ENCODE measurements around the gene TDRD7. TPM values are rescaled to one million over a fixed set of nuclear protein-coding genes. Genes with fewer than 3 reads are reported as not detected.

Gene TDRD7
- total and polyA plus RNA-seq, 9 of the 15 experiments (the other 6 are each of a cell fraction or from before 2014, with no cell fraction given): 2.2 to 7.7 (median 5.2) TPM

- TF ChIP-seq GATA2 (CRISPR knock-in tag; IDR thresholded peaks at IDR 0.05) (no peak), ZFPM2 (CRISPR knock-in tag; IDR thresholded peaks at IDR 0.05) (no peak), MTF1 (CRISPR knock-in tag; IDR thresholded peaks at IDR 0.05; ENCODE audit: borderline replicate concordance) (no peak)
Measured at GRCh38 chr9:97373331-97373730, 38.6 kb upstream of the TDRD7 start (continued).

DNA sequence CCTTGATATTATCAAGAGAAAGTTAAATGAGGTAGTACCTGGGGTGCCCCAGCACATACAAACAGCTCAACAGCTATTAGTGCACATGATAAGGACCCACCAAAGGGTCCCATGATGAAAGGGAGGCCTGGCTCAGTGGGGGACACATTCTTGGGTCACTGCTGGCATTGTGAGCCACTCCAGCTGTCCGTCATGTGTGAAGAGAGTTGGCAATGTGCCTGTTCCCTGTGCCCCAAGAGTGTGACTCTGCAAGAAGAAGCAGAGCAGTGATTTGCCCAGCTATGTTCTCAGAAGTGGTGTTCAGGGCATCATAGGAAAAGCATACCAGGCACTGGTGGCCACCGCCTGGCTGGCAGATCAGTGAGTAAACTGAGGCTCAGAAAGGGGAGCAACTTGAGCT, 37.1 kb upstream of the TDRD7 start:
- intact Hi-C loops (cut with micrococcal nuclease) (no loop called here), in situ Hi-C loops (cut with MboI) (no loop called here)
- POLR2A ChIA-PET: interaction anchor here (0.6 to 1.6 kb wide), 4 partner anchors 10 to 545 kb away, joined by 3 to 6 read pairs (median 4); no protein-coding TSS in a partner anchor
- Histone ChIP-seq H3K4me2 (ENCODE audit: insufficient read depth, low read length) (no peak overlapping the region), H3K79me2 (ENCODE audit: control insufficient read depth, insufficient read depth, low read length) (no peaks in the 10 kb centered on the region), H3K9me3 (replicated peaks; ENCODE audit: control insufficient read depth, insufficient read depth, low read depth, low read length) (no peaks in the 10 kb centered on the region), H3K27me3 (ENCODE audit: control insufficient read depth in 2 of 2, insufficient read depth in 2 of 2, low read length in 2 of 2) (no peaks in the 10 kb centered on the region), H4K20me1 (replicated peaks; ENCODE audit: control insufficient read depth, insufficient read depth, low read length) (no peaks in the 10 kb centered on the region), H3K9ac (ENCODE audit: insufficient read depth in 1 of 2, low read depth in 2 of 2, low read length in 2 of 2) (no peak overlapping the region), H2AFZ (ENCODE audit: low read depth, low read length) (no peak overlapping the region), H3K4me3 (no peak overlapping the region), H3K9me1 (ENCODE audit: control insufficient read depth, insufficient read depth, low read length) (no peaks in the 10 kb centered on the region), H3K4me1 (replicated peaks in 1 of 2; ENCODE audit: control insufficient read depth in 2 of 2, insufficient read depth in 2 of 2, low read length in 2 of 2) (no peaks in the 10 kb centered on the region), H3K27ac (ENCODE audit: extremely low read depth, low read depth, low read length) (no peak overlapping the region), H3K36me3 (ENCODE audit: control insufficient read depth, insufficient read depth, low read length) (no peaks in the 10 kb centered on the region)
- CTCF ChIA-PET (ENCODE audit: low intra/inter-chr PET ratio): no interaction called here
- ATAC-seq (no peak), DNase-seq (ENCODE audit: extremely low read depth in 1 of 4, low spot score in 3 of 4) (no peak), FAIRE-seq (no peak)
- no TSS peak for BruUV-seq (replicated peaks)
- WGBS (ENCODE audit: insufficient coverage, low coverage, missing lambda C conversion rate): 18% methylated on average over 2 of the region's 2 CpGs
- TF ChIP-seq TAF7 (tag; IDR thresholded peaks at IDR 0.05) (no peak), PATZ1 (CRISPR knock-in tag; IDR thresholded peaks at IDR 0.05; ENCODE audit: borderline replicate concordance) (no peak), ZZZ3 (IDR thresholded peaks at IDR 0.05) (no peak), NCOA6 (IDR thresholded peaks at IDR 0.05) (no peak), JUN (IDR thresholded peaks at IDR 0.05; ENCODE audit: borderline replicate concordance, low read depth, low read length) (no peak), JUN (CRISPR knock-in tag; IDR thresholded peaks at IDR 0.05; ENCODE audit: borderline replicate concordance) (no peak), ZNF584 (CRISPR knock-in tag; IDR thresholded peaks at IDR 0.05; ENCODE audit: low read depth) (no peak), CBX5 (IDR thresholded peaks at IDR 0.05; ENCODE audit: borderline replicate concordance, low read depth) (no peak), JUND (IDR thresholded peaks at IDR 0.05; ENCODE audit: borderline replicate concordance, low read depth, low read length) (no peak), JUND (tag; IDR thresholded peaks at IDR 0.05; ENCODE audit: borderline replicate concordance, low read depth, low read length) (no peak), RBM15 (IDR thresholded peaks at IDR 0.05; ENCODE audit: insufficient read depth, low read length) (no peak), MCM2 (IDR thresholded peaks at IDR 0.05; ENCODE audit: low read depth) (no peak), GTF2A2 (tag; IDR thresholded peaks at IDR 0.05) (no peak)
- TF ChIP-seq, protein P1, sequence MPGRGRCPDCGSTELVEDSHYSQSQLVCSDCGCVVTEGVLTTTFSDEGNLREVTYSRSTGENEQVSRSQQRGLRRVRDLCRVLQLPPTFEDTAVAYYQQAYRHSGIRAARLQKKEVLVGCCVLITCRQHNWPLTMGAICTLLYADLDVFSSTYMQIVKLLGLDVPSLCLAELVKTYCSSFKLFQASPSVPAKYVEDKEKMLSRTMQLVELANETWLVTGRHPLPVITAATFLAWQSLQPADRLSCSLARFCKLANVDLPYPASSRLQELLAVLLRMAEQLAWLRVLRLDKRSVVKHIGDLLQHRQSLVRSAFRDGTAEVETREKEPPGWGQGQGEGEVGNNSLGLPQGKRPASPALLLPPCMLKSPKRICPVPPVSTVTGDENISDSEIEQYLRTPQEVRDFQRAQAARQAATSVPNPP (IDR thresholded peaks at IDR 0.05; ENCODE audit: borderline replicate concordance, insufficient read depth, insufficient read length): no peak
- TF ChIP-seq, protein P2, sequence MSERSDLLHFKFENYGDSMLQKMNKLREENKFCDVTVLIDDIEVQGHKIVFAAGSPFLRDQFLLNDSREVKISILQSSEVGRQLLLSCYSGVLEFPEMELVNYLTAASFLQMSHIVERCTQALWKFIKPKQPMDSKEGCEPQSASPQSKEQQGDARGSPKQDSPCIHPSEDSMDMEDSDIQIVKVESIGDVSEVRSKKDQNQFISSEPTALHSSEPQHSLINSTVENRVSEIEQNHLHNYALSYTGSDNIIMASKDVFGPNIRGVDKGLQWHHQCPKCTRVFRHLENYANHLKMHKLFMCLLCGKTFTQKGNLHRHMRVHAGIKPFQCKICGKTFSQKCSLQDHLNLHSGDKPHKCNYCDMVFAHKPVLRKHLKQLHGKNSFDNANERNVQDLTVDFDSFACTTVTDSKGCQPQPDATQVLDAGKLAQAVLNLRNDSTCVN (CRISPR knock-in tag; IDR thresholded peaks at IDR 0.05): no peak

Data from K562 (cell line).